ENCODE results near the gene PRKCD.
A peak's percentile ranks its signal among the peaks of the same experiment; 100 is the strongest.

Gene PRKCD

GRCh38 chr3:53169832-53170324 is 8.9 kb downstream of the PRKCD start:
- DNase-seq (ENCODE audit: low read depth, low spot score): peak; percentile 32

GRCh38 chr3:53170325-53171063 is 9.5 kb downstream of the PRKCD start:
- no peak for DNase-seq (ENCODE audit: low read depth, low spot score)

- no peak for DNase-seq (ENCODE audit: low read depth, low spot score)
Observed at GRCh38 chr3:53171064-53171418, 10.0 kb downstream of the PRKCD start.

- no peak for DNase-seq (ENCODE audit: low read depth, low spot score)
Observed at GRCh38 chr3:53171827-53172505, 11.0 kb downstream of the PRKCD start.

- DNase-seq (ENCODE audit: low read depth, low spot score): no peak
Observed at GRCh38 chr3:53173107-53173506, 12.1 kb downstream of the PRKCD start.

- no peak for DNase-seq (ENCODE audit: low read depth, low spot score)
Observed at GRCh38 chr3:53174346-53175250, 13.6 kb downstream of the PRKCD start.

GRCh38 chr3:53175613-53176540 is 14.9 kb downstream of the PRKCD start:
- DNase-seq (ENCODE audit: low read depth, low spot score): no peak

GRCh38 chr3:53178246-53178645 is 17.2 kb downstream of the PRKCD start:
- DNase-seq (ENCODE audit: low read depth, low spot score): no peak

GRCh38 chr3:53179580-53179979 is 18.6 kb downstream of the PRKCD start:
- no peak for DNase-seq (ENCODE audit: low read depth, low spot score)

GRCh38 chr3:53180305-53181023 is 19.5 kb downstream of the PRKCD start:
- DNase-seq (ENCODE audit: low read depth, low spot score): no peak

GRCh38 chr3:53181024-53181371 is 20.0 kb downstream of the PRKCD start:
- DNase-seq (ENCODE audit: low read depth, low spot score): no peak

- no peak for DNase-seq (ENCODE audit: low read depth, low spot score)
Observed at GRCh38 chr3:53181528-53181927, 20.5 kb downstream of the PRKCD start.

GRCh38 chr3:53182764-53183355 is 21.9 kb downstream of the PRKCD start:
- DNase-seq (ENCODE audit: low read depth, low spot score): no peak

- no peak for DNase-seq (ENCODE audit: low read depth, low spot score)
Observed at GRCh38 chr3:53183514-53183913, 22.5 kb downstream of the PRKCD start.

- no peak for DNase-seq (ENCODE audit: low read depth, low spot score)
Observed at GRCh38 chr3:53184701-53185100, 23.7 kb downstream of the PRKCD start.

GRCh38 chr3:53185761-53186465 is 24.9 kb downstream of the PRKCD start:
- DNase-seq (ENCODE audit: low read depth, low spot score): no peak

GRCh38 chr3:53186726-53187125 is 25.7 kb downstream of the PRKCD start:
- DNase-seq (ENCODE audit: low read depth, low spot score): no peak

- DNase-seq (ENCODE audit: low read depth, low spot score): no peak
Observed at GRCh38 chr3:53187430-53187829, 26.4 kb downstream of the PRKCD start.

- DNase-seq (ENCODE audit: low read depth, low spot score): no peak
Observed at GRCh38 chr3:53188136-53188685, 27.2 kb downstream of the PRKCD start.

Measured in ELF-1 (cell line).